Measurements from ENCODE around the gene KRTAP5-7. TPM values are rescaled to one million over a fixed set of nuclear protein-coding genes. Genes with fewer than 3 reads are reported as not detected.

The KRTAP5-7 gene
- polyA plus RNA-seq, 1 of the 3 experiments (the other 2 are of a cell fraction), result 0.07 TPM

DNA sequence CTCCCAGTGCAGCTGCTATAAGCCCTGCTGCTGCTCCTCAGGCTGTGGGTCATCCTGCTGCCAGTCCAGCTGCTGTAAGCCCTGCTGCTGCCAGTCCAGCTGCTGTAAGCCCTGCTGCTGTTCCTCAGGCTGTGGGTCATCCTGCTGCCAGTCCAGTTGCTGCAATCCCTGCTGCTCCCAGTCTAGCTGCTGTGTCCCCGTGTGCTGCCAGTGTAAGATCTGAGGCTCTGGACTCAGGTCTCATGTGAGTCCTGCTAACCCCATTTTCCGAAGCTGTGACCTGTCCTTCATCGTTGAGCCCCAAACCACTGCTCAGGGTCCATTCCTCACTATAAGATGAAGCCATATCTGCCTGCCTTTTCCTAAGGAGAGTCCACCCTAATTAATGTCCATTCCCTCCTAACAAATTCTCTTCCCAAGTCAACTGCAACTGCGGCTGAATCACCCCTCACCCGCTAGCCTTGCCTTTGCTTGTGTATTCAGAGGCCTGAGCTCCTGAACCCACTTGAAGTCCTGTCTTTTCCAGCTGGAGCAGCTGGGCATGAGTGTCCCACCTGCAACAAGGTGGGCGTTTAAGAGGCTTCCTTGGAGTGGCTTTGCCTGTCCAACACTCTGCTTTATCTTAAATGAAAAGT is 626 bp downstream of the KRTAP5-7 start:
- H2AFZ ChIP-seq (ENCODE audit: low read depth), result no peak overlapping the region
- H3K9me3 ChIP-seq, result no peaks in the 10 kb centered on the region
- H4K20me1 ChIP-seq (ENCODE audit: insufficient read depth), result no peaks in the 10 kb centered on the region
- no peak overlapping the region for H3K9ac ChIP-seq
- H3K4me3 ChIP-seq (ENCODE audit: low read depth in 2 of 2, low read length in 1 of 2), result no peak overlapping the region
- H3K36me3 ChIP-seq (replicated peaks in 1 of 2; ENCODE audit: control insufficient read depth in 1 of 2, insufficient read depth in 2 of 2, low read length in 1 of 2), result no peaks in the 10 kb centered on the region
- CTCF ChIA-PET, result no interaction called here
- H3F3A ChIP-seq (replicated peaks; ENCODE audit: insufficient read depth), result no peaks in the 10 kb centered on the region
- H3K4me1 ChIP-seq (ENCODE audit: control insufficient read depth in 1 of 2, insufficient read depth in 2 of 2, low read depth in 1 of 2, low read length in 1 of 2), result no peaks in the 10 kb centered on the region; a peak in 1 of 4 replicates
- DNase-seq, result no peak
- POLR2A ChIA-PET, result no interaction called here
- H3K79me2 ChIP-seq (ENCODE audit: insufficient read depth), result no peaks in the 10 kb centered on the region
- H3K27me3 ChIP-seq (ENCODE audit: insufficient read depth), result no peaks in the 10 kb centered on the region
- H3K27ac ChIP-seq (ENCODE audit: low read depth in 2 of 2, low read length in 1 of 2), result no peak overlapping the region
- H3K9me2 ChIP-seq, result no peaks in the 10 kb centered on the region
- TF ChIP-seq POLR2AphosphoS5 (IDR thresholded peaks at IDR 0.05; ENCODE audit: low read depth, low read length), result no peak
- TF ChIP-seq SMC3 (IDR thresholded peaks at IDR 0.05; ENCODE audit: low read depth, low read length), result no peak
- TF ChIP-seq RCOR1 (IDR thresholded peaks at IDR 0.05; ENCODE audit: low read length), result no peak
- TF ChIP-seq TCF12 (IDR thresholded peaks at IDR 0.05), result no peak
- no peak for TF ChIP-seq FOXJ3 (CRISPR knock-in tag; IDR thresholded peaks at IDR 0.05)
- TF ChIP-seq, protein P1, sequence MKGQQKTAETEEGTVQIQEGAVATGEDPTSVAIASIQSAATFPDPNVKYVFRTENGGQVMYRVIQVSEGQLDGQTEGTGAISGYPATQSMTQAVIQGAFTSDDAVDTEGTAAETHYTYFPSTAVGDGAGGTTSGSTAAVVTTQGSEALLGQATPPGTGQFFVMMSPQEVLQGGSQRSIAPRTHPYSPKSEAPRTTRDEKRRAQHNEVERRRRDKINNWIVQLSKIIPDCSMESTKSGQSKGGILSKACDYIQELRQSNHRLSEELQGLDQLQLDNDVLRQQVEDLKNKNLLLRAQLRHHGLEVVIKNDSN (IDR thresholded peaks at IDR 0.05; ENCODE audit: borderline replicate concordance, low read depth), result no peak
- no peak for TF ChIP-seq TEAD4 (IDR thresholded peaks at IDR 0.05; ENCODE audit: borderline replicate concordance, insufficient read depth)
- TF ChIP-seq, protein P2, sequence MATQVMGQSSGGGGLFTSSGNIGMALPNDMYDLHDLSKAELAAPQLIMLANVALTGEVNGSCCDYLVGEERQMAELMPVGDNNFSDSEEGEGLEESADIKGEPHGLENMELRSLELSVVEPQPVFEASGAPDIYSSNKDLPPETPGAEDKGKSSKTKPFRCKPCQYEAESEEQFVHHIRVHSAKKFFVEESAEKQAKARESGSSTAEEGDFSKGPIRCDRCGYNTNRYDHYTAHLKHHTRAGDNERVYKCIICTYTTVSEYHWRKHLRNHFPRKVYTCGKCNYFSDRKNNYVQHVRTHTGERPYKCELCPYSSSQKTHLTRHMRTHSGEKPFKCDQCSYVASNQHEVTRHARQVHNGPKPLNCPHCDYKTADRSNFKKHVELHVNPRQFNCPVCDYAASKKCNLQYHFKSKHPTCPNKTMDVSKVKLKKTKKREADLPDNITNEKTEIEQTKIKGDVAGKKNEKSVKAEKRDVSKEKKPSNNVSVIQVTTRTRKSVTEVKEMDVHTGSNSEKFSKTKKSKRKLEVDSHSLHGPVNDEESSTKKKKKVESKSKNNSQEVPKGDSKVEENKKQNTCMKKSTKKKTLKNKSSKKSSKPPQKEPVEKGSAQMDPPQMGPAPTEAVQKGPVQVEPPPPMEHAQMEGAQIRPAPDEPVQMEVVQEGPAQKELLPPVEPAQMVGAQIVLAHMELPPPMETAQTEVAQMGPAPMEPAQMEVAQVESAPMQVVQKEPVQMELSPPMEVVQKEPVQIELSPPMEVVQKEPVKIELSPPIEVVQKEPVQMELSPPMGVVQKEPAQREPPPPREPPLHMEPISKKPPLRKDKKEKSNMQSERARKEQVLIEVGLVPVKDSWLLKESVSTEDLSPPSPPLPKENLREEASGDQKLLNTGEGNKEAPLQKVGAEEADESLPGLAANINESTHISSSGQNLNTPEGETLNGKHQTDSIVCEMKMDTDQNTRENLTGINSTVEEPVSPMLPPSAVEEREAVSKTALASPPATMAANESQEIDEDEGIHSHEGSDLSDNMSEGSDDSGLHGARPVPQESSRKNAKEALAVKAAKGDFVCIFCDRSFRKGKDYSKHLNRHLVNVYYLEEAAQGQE (IDR thresholded peaks at IDR 0.05; ENCODE audit: low read depth, low read length), result no peak
- TF ChIP-seq RXRA (IDR thresholded peaks at IDR 0.05; ENCODE audit: borderline replicate concordance, low read depth), result no peak
- no peak for TF ChIP-seq GATA2 (CRISPR knock-in tag; IDR thresholded peaks at IDR 0.05)
- no peak for TF ChIP-seq JUND (IDR thresholded peaks at IDR 0.05)
- TF ChIP-seq NRF1 (IDR thresholded peaks at IDR 0.05; ENCODE audit: low read depth, low read length), result no peak
- no peak for TF ChIP-seq YY1 (IDR thresholded peaks at IDR 0.05; ENCODE audit: low read depth)
- TF ChIP-seq, protein P3, sequence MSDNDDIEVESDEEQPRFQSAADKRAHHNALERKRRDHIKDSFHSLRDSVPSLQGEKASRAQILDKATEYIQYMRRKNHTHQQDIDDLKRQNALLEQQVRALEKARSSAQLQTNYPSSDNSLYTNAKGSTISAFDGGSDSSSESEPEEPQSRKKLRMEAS (IDR thresholded peaks at IDR 0.05; ENCODE audit: low read depth), result no peak
- TF ChIP-seq TAF1 (IDR thresholded peaks at IDR 0.05; ENCODE audit: borderline replicate concordance, low read depth, low read length), result no peak
- TF ChIP-seq, protein P4, sequence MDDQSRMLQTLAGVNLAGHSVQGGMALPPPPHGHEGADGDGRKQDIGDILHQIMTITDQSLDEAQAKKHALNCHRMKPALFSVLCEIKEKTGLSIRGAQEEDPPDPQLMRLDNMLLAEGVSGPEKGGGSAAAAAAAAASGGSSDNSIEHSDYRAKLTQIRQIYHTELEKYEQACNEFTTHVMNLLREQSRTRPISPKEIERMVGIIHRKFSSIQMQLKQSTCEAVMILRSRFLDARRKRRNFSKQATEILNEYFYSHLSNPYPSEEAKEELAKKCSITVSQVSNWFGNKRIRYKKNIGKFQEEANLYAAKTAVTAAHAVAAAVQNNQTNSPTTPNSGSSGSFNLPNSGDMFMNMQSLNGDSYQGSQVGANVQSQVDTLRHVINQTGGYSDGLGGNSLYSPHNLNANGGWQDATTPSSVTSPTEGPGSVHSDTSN (IDR thresholded peaks at IDR 0.05), result no peak
- TF ChIP-seq FOXM1 (IDR thresholded peaks at IDR 0.05; ENCODE audit: low read depth), result no peak
- TF ChIP-seq MEF2A (IDR thresholded peaks at IDR 0.05; ENCODE audit: borderline replicate concordance, low read depth), result no peak
- H3K4me2 ChIP-seq, result no peak overlapping the region
- 48% methylated on average over 6 of the region's 6 CpGs for WGBS (ENCODE audit: low lambda C conversion rate)

All from SK-N-SH (cell line).